ENCODE results near the gene SH2D3C.
"Not testable (repeated sequence)": the region's sequence is repeated elsewhere in the genome, so short reads cannot be mapped to it uniquely, and the experiment has no call there.

SH2D3C gene

DNA sequence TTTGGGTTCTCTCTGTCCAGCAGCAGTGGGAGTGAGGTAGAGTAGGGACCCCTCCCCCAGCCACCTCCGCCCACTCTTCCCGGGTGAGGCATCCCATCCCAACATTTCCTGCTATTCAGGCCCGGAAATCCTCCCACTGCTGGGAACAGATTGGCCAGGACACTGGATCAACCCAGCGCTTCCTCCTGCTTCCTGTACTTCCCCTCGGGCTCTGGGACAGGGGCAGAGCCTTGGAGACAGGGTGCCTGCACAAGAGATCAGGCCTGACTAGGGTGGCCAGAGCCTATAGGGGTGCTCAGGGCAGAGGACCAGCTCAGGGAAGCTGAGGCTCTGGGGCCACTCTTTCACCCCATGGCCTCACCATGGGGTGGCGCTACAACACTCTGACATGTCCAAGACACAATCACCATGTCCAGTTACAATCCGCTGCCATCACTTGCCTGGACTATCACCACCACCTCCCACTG lies 14.5 kb downstream of the SH2D3C start:
- no peak for DNase-seq

DNA sequence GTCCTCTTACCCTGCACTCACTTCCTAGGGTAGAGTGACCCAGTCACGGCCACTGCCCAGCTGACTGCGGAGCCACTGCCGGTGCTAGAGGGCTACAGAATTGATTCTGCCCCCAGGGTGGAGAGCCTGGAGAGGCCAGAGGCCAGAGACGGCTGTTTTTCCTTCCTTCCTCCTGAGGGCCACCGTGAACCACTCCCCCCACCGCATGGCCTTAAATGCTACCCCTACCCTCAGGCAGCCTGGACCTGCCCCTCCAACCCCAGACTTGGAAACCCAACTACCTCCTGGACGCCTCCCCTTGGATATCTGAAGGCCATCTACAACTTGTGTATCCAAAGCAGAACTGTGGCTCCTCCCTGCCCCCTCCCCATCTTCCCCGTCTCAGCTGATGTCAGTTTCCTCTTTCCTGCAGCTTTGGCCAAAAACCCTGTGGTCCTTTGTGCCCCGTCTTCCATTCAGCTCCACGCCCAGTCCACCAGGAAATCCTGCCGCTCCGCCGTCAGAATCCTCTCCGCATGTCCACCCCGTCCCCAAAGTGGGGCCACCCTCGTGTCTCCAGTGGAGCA lies 16.3 kb downstream of the SH2D3C start:
- DNase-seq = no peak

DNA sequence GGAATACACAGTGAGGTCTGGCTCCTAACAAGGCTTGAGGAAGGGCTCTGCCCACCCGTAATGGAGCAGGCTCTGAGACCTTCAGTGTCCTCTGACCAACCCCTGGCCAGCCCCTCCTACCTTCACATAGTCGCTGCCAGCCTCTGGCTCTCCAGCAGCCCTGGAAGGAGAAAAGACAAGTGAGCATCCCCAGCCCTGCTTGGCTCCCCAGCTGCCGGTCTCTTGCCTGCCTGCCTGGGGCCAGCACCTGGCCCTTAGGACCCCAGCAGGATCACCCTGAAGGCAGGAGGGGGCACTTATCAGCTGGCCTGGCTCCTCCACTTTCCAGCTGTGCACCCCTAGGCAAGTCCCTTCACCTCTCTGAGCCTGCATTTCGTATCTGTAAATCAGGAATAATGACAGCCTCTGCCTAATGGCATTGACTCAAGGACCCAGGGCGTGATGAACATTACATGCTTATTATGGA lies 16.9 kb downstream of the SH2D3C start:
- DNase-seq = no peak

DNA sequence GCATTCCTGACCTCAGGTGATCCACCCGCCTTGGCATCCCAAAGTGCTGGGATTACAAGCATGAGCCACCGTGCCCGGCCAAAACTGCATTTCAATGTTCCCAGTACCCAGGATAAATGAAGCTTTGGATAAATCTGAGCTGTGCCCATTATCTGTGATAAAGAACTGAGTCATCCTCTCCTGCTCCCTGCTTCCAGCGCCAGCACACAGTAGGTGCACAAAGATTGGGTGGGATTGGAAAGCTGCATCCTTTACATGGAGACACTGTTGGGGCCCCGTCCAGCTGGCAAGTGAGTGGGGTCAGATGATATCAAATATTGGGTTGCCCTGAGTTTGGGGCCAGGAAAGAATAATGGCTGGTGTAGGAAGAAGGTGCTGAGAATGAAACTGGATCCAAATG lies 17.4 kb downstream of the SH2D3C start:
- DNase-seq = no peak

DNA sequence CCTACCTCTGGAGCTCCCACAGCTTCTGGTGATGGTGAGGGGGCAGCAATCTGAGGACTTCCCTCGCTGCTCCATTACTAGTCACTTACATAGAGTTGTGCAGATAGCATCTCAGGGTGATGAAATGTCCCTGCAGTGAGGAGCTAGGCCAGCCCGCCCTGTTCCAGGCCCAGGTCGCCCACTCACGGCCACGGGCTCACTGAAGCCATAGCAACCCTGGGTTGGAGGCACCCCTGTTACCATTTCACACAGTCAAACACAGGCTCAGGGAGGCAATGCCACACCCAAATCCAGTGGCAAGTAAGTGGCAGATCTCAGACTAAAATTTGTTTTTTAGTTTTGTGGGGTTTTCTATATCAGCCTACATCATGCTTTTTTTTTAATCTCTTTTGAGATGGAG lies 19.6 kb downstream of the SH2D3C start:
- DNase-seq = no peak

DNA sequence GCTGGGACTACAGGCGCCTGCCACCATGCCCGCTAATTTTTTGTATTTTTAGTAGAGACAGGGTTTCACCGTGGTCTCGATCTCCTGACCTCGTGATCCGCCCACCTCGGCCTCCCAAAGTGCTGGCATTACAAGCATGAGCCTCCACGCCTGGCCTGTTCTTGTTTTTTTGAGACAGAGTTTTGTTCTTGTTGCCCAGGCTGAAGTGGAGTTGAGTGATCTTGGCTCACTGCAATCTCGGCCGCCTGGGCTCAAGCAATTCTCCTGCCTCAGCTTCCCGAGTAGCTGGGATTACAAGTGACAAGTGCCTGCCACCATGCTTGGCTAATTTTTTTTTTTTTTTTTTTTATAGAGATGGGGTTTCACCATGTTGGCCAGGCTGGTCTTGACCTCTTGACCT lies 21.7 kb downstream of the SH2D3C start:
- DNase-seq = not testable (repeated sequence)

DNA sequence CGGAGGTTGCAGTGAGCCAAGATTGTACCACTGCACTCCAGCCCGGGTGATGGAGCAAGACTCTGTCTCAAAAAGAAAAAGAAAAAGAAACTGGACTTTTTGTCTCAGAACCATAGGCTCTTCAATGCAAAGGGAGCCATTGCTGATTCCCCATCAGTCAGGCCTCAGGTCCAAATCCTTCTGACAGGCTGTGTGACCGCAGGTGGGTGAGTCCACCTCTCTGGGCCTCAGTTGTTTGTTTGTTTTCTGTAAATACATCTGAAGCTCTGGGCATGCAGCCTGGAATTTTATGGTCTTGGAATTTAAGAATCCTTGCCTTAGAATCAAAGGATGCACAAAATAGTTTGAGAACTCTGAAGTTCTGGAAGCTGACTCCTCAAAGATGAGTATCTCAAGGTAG lies 22.2 kb downstream of the SH2D3C start:
- no peak for DNase-seq

DNA sequence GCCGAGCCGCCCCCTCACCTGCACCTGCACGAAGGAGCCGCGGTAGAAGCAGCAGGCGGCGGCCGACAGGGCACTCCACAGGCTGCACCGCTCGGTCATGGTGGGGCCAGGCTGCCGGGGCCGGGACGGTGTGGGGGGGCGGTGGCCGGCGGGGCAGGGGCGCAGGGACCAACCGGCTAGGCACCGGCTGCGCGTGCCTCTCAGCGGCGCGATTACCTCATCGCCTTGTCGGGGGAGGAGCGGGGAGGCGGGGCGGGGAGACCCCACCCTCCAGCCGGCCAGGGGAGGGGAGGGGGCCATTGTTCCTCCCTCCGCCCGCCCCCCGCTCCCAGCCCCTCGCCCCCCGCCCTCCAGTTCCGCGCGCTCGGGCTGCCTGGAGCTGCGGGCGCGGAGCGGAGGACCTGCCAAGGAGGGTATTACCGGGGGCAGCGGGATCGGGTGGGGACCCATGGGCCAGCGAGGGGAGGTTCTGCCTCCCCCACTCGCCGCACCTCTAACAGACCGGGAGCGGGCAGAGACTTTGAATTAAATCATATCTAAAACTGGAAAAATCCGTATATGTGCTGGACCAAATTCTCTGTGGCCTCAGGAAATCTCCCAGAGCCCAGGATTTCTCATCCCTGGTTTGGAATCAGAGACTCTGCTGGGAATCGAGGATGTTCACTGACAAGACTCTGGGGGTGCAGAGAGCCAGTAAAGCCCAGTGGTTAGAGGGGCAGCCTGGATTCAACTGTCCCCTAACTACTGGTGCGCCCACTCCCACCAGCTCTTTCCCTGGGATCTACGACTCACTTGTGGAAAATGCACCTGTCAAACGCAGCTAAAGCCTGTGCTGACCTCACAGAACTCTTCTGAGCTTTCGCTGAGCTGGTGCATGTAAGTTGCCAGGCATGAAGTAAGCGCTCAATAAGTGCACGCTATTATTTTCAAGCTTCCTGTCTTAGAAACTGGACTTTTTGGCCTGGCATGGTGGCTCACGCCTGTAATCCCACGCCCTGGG lies 23.1 kb downstream of the SH2D3C start:
- DNase-seq = no peak

DNA sequence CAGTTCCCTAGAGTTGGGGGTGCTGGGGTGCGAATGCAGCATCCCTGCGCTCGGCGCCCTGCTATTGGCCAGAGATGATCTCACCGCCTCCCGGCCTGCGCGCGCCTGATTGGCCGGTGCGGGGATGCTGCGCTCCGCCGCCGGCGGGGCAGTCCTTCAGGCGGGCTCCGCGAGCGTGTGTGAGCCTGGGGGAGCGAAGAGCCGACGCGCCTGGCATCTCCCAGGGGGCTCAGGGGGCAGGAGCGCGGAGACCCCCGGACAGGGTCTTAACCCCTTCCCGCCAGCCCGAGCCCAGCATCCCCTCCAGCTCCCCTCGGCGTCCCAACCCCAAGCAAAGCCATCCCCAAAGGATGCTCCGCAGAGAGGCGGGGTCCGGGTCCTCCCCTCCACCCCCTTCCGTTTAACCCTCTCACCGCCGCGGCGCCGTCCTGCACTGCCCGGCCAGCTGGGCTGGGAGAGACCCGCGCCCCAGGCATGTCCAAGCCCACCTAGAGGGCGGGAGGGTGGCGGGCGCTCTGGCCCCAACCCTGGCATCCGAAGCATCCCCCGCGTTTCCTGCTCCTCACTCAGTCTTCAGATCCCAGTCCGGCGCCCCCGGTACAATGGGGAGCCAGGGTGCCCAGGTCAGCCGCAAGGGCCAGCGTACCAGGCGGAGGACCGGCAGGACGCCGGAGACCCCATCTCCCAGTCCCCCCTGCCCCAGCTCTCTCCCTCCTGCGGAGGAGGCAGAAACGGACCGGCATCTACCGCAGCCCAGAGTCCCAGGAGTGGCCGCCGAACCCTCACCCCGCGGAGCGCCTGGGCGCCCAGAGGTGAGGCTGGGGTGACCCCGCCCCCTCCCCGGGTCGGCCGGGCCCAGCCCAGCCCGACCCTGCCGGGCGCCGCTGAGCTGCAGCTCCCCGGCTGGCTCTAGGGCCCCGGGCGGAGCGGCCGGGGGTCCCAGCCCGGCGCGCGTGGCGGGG lies 24.1 kb downstream of the SH2D3C start:
- DNase-seq = peak in 1 of 2 experiments; percentile 34

DNA sequence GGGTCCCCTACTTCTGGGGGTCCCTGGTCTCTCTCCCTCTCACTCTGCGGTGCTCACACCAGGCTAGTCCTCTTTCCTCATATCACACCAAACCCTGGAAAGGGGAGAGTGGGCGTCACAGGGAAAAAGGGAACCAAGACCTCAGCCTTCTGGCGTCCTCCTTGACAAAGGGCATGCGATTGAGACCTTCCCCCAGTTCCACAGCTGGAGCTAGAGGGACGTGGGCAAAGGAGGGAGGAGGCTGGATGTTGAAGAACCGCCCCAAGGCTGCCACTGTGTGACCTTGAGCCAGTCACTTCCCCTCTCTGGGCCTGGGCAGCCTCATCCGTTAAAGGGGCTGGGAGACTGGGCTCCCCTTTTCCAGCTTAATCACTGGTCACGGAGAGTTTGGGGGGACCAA lies 24.8 kb downstream of the SH2D3C start:
- no peak for DNase-seq

DNA sequence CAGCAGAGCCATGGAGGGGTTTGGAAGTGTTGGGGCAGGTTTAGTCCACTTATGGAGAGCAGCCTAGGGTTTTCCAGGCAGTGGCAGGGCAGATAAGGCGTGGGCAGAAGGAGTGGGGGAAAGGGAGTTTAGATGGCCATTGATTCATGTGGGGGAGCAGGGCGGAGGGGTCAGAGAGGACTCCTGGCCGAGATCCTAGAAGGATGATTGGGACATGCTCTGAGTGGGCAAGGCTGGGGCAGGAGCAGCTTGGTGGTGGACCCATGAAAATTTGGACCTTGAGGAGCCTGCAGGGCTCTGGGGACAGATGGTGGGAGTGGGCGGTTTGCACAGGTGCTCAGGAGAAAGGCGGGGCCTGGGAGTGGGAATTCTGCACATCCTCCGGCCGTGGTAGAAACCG lies 25.3 kb downstream of the SH2D3C start:
- no peak for DNase-seq

DNA sequence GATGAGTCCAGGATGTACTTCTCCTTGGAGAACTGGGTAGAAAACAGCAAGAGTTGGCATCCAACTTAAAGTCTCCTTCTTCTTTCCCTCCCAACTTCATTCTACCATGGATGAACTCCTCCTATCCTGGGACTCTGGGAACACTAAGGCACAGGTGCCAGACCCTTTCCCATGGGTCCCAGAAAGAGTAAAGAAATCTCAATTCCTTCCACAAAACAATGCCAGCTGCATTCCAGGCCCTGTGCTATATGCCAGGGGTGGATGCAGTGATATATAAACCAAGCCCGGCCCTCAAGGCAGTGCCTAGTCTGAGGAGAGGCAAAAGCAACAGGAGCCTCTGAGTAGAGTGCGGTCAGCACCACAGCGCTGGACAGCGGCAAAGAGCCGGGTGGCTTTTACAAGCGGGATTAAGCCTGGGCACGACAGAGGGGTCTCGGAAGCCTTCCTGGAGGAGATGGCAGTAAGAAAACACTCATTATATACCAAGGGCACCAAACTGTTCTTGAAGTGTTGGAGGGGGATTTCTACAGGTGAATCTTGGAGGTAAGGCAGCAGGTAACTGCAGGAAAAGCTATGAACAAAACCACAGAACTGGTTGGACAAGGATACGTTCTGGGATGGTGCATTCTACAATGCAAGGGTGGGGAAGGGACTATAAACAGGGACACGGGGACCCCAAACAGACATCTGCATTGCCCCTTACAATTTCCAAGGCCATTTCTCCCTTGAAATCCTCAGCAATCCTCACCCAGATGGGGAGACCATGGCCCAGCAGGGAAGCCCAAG lies 27.0 kb downstream of the SH2D3C start:
- no peak for DNase-seq

DNA sequence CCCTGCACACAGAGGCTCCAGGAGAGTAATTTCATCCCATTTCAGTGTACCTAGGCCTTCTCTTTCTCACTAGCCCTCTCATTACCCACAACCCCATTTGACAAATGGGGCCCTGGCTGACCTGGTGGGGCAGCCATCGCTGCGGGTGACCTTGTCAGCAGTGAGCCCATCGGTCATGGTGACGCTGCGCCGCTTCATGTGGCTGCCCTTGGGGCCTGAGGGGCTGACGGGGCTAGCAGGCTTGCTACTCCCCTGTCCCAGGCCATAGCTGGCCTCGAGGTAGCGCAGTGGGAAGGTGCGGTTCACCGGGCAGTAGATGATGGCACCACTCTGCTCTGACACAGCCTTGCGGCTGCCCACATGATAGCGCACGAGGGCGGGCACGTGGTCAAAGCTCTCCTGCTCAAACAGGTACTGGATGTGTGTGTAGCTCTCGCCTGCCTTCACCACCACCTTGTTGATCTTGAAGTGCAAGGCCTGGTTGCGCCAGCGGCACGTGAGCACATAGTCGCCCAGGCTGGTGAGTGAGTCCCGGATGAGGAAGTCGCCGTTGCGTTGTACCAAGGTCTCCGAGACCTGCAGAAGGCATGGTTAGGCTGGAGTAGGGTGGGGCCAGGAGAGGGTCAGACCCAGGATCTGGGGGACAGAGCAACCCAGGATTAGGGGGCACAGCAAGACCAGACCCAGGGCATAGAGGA lies 29.2 kb downstream of the SH2D3C start:
- DNase-seq = no peak

DNA sequence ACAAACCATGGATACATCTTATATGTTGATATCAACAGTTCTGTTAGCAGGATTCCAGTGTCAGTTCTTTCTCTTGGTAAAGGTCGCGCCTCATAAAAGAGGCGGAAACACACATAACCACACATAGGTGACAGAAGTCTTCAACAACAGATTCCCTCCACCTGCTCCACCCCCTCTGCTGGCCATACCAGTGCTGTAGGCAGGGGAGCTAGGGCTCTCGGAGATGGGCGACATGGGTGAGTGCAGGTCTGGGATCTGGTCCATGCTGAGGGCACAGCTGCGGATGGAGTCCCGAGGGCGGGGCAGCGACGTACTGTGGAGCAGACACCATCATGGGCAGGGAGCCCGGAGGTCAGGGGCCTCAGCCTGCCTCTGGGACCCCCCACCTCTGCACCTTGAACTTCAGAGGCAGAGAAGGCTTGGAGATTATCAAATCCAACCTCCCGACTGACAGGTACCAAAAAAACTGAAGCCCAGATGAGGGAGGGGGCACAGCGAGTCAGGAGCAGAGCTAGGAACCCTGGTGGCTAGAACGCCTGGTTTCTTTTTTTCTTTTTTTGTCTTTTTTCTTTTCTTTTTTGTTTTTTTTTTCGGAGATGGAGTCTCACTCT lies 31.4 kb downstream of the SH2D3C start:
- DNase-seq = no peak

DNA sequence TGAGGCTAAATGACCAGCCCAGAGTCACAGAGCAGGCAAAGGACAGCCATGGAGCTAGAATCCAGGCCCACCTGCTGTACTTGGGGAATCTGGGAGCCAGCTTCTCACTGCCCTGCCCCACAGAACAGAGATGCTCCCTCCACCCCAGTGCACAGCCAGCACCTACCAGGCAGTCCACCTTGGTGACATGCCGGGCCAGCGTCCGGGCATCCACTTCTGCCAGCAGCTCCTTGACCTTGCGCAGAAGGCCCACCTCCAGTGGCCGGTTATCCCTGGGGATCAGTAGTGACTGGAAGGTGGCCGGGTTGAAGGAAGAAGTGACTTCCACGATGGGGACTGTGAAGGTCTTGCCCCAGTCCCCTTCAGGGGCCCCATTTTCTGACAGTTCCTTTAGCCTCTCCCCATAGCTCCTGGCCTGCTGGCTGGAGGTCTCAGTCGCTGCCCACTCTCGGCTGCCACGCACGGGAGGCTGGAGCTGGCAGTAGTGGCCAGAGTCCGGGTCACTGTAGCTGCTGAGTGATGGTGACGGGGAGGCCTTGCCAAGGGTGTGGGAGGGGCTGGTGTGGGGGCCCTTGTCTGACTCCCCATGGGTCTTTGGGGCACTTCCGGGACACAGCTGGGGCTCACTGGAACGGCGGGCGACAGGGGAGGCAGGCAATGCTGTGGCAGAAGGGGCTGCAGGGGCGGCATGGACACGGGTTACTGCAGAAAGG lies 33.9 kb downstream of the SH2D3C start:
- no peak for DNase-seq

DNA sequence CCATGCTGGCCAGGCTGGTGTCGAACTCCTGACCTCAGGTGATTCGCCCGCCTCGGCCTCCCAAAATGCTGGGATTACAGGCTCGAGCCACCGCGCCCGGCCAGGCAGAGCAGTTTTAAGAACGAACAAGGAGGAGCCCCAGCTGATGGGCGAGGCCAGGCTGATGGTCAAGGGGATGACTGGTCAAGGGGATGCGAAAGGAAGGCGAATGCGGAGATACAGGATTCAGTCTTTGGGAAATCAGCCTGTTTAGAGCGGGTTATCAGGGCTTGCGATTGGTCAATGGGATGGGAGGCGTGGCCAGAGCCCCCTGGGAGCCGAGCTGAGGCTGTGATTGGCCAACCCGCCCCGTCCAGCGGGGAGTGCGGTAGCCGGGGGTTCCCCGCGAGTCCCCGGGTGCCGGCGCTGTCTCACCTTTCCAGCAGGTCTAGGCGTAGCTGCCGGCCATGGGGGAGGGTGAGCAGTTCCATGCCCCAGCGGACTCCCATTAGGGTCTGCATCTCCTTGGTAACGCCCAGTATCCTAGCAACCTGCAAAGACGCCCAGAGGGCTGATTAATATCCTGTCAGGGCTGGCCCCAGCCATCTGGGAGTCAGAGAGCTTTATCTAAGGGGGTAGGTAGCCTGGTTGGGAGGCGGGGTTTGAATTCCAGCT lies 35.9 kb downstream of the SH2D3C start:
- DNase-seq = peak; percentile 78 to 83

DNA sequence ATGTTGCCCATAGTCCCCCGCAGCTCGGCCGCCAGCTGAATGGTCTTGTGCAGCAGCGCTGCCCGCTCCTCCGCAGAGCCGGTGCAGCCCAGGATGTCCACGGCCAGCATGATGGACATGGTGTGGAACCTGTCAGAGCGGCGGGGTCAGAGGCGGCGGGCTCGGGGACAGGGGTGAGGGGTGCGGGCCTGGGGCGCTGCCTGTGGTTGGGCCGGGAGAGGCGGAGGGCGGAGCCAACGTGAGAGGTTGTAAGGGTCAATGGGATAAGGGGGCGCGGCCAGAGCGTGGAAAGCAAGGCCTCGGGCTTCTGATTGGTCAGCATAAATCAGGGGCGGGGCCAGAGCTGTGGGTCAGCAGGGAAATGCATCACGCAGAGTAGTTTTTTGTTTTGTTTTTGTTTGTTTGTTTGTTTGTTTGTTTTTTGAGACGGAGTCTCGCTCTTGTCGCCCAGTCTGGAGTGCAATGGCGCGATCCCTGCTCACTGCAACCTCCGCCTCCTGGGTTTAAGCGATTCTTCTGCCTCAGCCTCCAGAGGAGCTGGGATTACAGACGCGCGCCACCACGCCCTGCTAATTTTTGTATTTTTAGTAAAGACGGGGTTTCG lies 36.5 kb downstream of the SH2D3C start:
- DNase-seq = peak; percentile 17 to 65

DNA sequence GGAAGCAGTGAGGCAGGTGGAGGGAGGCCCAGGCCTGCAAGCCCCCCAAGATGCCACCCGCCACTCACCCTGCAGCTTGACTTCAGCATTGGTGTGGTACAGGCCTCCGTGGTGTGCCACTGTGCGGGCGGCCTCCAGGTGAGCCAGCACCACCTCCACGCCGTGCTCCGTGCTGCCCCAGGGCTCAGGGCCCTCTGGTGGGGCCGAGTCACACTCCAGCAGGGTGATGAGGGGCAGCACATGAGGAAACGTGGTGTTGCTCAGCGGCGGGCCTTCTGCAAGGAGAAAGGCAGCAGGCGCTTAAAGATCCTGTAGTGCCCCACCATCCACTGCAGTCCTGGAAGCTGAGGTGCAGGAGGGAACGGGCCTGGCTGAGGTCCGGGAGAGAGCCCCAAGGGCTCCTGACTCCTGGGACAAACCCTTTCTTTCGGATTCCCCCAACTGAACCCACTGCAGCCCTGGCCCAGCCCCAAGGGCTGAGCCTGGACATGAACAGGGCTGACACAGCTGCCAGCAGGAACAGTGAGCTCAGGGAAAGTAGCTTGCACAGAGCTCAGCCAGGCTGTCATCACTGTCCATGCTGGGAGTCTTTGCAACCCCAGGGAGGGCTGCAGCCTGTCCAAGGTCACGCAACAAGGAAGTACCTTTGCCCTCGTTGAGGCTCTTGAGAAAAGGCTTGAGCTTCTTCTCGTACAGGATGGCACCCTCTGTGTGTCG lies 38.7 kb downstream of the SH2D3C start:
- DNase-seq = no peak

DNA sequence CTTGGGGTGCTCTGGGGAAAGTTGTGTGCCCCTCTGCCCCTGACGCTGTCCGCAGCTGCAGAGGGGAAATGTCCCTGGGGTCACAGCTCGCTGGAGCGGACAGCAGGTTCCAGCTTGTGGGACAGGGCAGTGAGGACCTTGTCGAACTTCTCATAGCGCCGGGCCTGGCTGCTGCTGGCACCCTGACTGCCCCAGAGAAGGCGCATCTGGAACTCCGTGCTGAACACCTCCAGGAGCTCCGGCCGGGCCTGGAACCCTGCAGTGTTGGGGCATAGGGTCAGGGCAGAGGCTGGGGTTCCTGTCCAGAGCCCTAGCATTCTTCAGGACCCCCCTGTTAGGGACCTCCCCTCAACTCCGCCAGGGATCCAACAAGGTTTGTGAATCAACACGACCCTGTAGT lies 39.8 kb downstream of the SH2D3C start:
- DNase-seq = no peak

Measured in NCI-H526 (cell line).